Frontal cortex (tissue), 4 donors: ENCODE data around the gene ASIC2. TPM values are rescaled to one million over a fixed set of nuclear protein-coding genes. Genes with fewer than 3 reads are reported as not detected.

Experiments
- DNase-seq, 2 donors: peaks; one replicate each; pipeline ENCODE4 v3.0.0; 2012; ENCODE audit warnings: low spot score in 2 of 2
- FAIRE-seq: peaks from 2 replicates; lab custom pipeline; 2012; peaks lifted over from hg19 to GRCh38; lab: Jason Lieb, UNC
- total RNA-seq: library from RNA; depleted of rRNA; stranded (reverse); fragments of >200 nt; gene quantifications from one replicate; pipeline ENCODE4 v1.2.3, GENCODE V29; 2014
- donor health status: control.
- donor health status: control.
- donor health status: control.

The ASIC2 gene
- total RNA-seq, 1 donor from 2014 or later, result 28.9 TPM

DNA sequence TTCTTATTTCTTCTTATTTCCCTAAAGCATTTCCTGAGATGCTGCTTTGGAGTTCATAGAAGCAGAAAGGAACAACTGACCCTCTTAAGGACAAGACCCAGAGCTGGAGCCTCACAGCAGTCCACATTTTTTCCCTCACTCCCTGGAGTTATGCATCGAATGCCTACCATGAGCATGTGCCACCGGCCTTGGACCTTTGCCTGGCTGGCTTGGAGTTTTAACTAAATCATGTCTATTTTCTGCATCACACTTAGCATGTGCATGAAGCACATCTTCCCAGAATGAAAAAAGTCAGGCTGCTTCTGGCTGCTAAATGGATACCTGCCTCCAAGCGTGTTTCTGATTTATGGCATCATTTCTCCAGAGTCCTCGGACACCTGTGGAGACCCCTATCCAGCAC lies 196.9 kb downstream of the ASIC2 start:
- DNase-seq (no peak), FAIRE-seq (no peak)

DNA sequence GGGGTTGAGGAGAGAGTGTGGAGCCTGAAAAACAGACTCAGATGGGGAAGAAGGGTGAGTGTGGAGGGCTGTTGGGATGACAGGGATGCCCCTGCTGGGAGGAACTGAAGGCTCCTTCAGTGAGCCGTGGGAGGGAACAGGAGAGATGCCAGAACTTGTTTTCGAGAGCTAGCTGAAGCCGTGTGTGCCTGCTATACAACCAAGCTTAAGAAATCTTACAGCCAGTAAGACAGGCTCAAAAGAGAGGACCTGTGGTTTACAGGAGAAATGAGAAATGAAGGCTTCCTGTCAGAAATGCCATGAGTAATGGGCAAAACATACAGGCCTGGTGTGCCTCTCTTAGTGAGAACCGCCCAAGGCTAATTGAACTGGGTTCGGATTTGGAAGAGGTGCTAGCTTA lies 201.8 kb downstream of the ASIC2 start:
- DNase-seq, result no peak
- FAIRE-seq, result no peak

DNA sequence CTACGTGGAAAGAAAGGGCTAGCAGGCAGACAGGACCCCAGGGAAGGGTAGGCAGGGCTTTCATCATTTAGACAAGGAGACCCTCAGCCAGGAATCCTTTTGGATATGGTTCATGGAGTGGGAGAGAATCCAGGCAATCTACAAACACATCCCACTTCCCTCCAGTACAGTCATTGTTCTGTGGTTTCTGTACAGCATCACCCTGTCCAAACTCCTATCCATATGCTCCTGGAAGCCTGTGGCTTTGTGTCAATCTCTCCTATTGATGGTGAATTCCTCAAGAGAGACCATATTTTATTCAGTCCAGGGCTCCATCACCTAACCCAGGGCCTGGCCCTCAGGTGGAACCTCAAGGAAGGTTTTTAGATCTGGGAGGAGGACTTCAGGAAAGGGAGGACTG lies 202.3 kb downstream of the ASIC2 start:
- no peak for FAIRE-seq
- DNase-seq, result no peak

DNA sequence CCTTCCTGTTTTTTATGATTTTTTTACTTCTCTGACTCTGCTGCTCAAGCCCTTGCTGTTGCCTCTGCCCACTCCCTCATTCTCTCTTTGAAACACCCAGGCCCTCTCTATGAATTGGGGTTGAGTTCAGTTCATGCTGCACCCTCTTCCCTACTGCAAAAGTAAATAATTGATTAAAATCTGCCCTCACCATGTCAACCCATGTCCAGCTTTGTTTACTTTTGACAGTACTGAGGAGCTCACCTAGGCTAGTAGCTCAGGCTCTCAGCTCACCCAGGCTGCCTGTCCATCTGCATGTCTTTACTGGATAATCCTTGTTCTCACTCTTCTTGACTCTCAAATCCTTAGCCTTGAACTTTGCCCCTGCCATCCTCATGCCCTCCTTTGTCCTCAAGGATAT lies 206.2 kb downstream of the ASIC2 start:
- FAIRE-seq (no peak), DNase-seq (no peak)

DNA sequence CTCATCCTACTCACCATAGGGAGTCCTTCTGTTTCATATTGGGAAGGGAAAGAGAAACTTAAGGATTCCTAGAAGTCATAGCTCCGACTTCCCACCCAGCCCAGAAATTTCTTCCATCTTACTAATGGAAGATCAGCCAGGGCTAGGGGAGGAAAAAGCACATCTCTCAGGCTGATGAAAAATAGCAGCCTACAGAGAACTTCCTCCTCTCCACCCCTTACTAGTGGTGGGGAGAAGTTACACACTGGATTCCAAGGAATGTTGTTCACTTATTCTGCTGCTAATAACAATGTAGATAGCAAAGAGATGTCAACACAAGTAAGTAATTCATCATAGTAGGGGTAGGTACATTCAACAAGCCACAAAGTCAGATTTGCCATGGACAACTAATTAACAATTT lies 207.1 kb downstream of the ASIC2 start:
- DNase-seq (no peak), FAIRE-seq (no peak)

DNA sequence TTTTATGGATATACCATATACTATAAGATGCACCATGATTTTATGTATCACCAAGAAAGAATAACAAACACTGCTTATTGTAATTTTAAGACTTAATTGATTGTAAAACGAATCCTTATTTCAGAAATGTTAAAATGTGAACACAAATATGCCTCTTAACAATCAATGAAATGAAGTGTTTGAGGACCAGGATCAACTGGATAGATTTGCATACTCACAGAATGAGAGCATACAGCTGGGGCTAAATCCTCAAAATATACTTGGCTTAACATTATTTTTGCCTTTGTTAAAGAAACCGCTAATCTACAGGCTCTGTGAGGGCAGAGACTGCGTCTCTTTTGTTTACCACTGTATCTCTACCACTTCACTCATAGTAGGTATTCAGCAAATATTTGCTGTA lies 207.8 kb downstream of the ASIC2 start:
- FAIRE-seq, result no peak

DNA sequence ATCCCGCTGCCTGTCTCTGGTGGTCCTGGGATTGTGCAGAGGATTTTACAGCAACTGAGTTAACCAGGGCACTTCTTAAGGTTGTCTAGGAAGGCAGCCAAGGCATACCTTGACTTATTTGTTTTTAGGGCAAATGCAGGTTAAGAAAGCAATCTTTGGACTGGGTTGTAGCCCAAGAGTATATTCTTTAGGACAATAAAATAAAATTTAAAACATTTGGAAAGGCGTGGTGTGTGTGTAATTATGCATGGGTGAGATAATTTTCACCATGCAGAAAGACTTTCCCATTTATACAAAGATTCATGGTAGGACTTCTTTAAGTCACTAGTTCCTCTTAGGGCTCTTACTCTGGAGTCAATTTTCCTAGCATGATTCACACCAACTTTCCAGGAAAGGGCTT lies 208.3 kb downstream of the ASIC2 start:
- FAIRE-seq, result no peak
- no peak for DNase-seq

More for the DNA sequence above, 207.8 kb downstream of the ASIC2 start:
- no peak for DNase-seq

DNA sequence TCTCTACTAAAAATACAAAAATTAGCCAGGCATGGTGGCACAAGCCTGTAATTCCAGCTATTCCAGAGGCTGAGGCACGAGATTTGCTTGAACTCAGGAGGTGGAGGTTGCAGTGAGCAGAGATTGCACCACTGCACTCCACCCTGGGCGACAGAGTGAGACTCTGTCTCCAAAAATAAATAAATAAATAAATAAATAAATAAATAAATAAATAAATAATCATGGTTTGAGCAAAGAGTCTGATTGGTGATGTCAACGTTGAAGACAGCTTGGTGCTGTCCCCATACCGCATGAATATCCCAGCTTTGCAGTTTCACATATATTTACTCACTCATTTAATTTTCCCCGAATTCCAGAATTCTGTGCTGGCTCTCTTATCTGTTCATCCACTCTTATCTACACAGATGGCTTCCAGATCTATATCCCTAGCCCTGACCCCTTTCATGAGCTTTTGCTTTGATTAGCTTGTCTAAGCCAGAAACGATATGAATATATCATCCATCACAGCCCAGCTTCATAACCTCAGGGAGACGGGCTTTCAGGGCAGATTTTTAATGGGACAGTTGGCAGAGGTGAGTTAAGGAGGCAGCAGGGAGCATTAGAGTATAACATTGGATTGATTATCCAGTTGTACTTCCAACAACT lies 210.4 kb downstream of the ASIC2 start:
- DNase-seq, result no peak
- FAIRE-seq, result no peak

DNA sequence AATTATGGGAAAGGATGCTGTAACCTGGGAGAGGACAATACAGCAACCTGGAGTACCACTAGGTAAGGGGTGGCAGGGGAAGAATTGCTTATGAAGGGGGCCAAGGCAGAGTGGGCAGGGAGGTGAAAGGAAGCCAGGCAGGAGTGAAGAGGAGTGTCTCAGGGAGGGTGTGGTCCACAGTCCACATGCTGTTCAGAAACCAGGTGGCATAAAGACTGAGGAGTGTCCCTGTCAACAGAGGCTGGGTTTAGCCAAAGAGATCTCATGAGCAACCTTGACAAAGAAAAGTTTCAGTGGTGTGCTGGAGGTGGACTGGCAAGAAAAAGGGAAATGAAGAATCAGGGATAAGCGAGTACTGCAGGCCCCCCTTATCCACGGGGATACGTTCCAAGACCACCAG lies 213.0 kb downstream of the ASIC2 start:
- no peak for FAIRE-seq
- DNase-seq, result no peak

DNA sequence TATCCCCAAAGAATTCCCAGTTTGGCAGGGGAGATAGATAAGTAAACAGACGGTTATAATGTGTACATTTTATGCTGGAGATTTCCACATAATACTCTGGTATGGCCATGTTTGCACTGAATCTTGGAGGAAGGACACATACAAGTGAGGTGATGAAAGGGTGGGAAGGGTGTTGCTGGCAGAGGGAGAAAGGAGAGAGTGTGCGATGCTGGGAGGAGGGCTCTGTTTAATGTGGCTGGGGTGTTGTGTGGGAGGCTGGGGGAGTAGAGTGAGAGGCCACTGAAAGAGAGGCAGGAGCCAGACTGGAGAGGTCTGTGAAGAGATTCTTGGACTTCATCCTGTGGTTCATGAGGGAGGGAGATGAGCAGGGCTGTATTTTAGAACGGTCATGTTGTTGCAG lies 213.9 kb downstream of the ASIC2 start:
- FAIRE-seq, result no peak
- DNase-seq, result no peak

DNA sequence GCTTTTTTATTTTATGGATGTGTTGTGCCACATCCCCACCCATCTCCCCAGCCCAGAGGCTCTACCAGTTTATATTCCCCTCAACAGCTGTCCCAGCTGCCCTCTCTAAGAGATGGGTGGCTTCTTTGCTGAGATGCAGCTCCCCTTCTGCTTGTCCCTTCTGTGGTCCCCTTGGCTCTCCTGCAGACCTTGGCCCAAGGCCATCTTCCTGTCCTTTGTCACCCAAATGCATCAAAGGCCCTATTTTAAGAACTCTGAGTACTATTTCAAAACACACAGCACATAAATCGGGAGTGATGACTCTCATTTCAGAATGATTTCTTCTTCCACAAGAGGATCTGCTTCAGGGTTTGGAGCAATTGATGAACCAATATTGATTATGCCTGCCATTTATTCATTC lies 216.1 kb downstream of the ASIC2 start:
- DNase-seq, result no peak
- no peak for FAIRE-seq

DNA sequence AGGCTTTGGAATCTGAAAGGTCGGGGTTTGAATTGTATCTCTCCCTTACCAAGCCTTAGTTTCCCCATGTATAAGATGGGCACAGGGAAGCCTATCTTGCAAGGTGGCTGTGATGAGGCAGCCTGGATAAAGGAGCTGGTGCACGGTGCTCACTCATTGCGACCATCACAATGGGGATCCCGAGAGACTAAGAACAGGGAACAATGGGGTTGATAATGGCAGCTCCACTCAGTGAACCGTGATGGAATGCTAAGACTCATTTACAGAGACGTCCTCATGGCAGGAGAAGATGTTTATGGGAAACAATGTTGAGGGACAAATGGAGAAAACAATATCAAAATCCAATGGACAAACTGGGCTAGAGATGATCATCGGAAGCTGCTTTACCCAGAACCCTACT lies 219.7 kb downstream of the ASIC2 start:
- no peak for FAIRE-seq
- DNase-seq, result no peak

DNA sequence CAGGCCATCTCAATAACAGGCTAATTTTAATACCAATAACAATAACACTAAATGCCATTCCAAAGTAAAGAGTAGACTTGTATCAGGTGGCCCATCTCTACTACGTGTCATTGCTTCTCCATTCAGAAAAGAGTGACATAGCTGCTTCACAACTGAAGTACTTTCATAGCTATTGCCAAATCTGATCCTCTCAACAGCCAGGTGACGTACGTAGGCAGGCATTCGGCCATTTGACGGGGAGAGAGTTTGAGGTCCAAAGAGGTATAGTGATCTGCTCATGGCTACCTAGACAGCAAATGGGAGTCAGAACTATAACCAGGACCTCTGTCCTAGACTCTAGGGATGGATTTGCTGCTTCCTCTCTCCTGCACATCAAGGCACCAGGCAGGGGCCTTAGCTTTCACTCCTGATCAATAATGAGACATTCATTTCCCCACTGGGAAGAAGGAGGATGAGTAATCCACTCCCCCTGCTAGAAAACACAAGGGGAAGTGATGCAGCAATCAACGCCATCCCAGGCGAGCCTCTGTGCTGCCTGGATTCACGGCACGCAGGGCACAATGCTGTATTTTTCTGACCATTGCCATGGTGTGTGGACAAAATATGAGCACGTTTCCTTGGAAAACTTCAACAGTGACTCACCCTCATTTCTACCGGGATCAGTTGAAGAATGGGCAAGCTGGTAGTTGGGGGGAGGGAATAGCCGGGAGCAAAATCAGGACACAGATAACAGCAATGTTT lies 220.5 kb downstream of the ASIC2 start:
- FAIRE-seq (no peak), DNase-seq (no peak)

DNA sequence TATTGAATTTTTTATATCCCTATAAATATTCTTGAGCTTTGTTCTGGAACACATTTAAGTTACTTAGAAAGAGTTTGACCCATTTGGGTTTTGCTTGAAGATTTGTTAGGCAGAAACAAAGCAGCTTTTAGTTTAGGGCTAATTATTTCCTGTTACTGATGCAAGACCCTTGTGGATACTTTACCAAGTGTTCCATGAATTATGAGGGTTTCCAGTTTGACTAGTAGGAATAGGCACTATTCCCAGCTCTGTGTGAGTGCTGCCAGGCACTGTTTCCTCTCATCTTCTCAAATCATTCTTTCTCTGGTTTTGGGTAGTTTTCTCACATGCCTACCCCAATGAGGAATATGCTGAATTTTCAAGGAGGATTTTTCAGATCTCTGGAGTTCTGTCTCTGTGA lies 221.4 kb downstream of the ASIC2 start:
- DNase-seq, result no peak
- no peak for FAIRE-seq

DNA sequence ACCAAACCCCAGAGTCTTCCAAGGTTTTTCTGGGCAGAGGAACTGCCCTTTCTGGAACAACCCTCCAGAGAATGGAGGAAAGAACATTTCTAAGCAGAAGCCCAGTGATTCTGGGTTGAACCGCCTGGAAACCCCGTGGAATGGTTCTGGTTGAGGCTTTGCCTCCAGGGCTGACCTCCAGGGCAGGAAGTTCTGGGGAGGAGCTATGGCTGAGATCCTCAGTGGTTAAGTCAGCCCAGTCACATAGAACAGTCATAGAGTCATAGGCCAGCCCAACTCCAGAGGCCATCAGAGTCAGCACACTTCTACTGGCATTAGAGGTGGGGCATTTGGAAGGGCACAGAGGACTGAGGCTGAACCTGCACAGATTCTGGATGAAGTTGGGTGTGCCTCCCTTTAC lies 235.5 kb downstream of the ASIC2 start:
- FAIRE-seq, result no peak
- DNase-seq, result no peak

DNA sequence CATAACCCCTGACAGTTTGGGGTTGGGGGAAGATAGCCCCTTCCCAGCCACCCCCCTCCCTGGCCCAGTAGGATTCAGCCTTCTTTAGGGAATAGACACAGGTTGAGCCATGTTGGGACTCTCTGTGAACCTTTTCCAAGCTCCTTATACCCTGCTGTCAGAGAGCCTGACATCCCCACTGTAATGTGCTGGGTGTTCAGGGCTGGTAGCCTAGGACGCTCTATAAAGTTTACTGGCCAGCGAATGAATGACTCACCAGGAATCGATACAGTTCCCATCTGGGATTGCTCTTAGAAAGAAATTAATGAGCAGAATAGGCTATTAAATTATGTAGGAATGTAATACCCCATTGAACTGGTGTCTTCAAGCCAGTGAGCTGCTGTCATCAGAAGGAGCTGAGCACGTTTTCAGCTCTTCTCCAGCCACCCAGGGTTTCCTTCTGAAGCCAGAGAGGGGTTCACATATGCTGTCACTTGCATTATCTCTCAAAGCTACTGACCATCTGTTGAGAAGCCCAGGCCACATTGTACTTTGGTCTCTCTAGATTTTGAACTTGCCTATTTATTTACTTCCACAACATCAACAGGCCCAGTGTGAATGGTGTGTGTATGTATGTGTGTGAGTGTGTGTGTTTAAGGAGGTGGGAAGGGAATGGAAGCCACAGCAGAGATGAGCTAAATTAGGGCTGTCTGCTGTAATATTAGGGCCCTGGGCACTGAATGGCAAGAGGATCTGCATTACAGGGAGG lies 236.5 kb downstream of the ASIC2 start:
- FAIRE-seq (no peak), DNase-seq (no peak)

DNA sequence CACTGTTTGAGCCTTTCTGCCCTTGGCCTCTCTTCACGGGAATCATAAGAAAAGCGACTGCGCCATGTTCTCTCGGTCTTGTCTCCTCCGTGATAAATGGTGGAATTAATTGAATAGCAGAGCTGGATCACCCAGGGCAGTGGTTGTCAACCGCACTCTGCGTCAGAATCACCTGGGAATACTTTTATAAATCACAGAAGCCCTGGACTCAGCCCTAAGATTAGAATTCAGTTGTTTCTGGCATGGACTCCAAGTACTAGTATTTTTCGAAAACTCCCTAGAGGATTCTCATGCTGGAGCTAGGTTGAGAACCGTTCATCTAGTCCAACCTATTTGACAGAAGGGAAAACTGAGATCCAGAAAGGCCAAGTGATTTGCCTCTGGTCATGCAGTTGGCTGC lies 237.3 kb downstream of the ASIC2 start:
- no peak for DNase-seq
- FAIRE-seq, result no peak

DNA sequence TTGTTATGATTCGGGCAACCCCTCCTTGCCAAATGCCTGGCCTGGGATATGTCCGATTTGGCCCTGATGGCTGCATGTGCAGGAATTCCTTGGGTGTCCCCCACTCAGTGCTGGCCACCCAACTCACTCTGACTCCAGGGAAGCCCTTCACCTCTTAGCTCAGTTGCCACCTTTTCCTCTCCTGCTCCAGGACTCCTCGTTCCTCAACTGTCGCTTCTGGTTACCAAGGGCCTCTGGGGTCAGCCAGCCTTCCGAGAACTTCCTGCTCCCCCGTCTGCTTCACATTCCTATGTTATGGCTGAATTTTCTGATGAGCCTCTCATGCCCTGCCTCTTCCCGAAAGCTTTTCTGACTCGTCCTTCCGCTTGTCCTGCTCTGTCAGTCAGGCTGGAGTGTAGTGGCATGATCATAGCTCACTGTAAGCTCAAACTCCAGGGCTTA lies 237.9 kb downstream of the ASIC2 start:
- FAIRE-seq (no peak), DNase-seq (no peak)

DNA sequence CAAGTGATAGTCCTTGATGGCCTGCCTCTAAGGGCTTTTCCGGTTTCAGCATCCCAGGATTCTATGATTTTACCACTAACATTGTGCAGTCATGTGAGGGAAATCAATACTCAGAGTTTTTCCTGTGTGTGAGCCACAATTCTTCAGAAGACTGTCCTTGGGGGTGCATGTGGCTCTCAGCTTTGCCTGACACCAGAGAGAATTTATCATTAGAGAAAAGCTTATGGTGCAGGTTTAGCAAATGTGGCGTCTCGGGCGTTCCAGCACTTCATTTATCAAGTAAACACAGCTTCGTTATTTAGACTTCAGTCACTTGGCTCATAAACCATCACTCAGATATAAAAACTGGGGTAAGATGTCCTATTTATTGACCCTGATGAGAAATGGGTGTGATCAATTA lies 238.7 kb downstream of the ASIC2 start:
- FAIRE-seq (no peak), DNase-seq (no peak)

DNA sequence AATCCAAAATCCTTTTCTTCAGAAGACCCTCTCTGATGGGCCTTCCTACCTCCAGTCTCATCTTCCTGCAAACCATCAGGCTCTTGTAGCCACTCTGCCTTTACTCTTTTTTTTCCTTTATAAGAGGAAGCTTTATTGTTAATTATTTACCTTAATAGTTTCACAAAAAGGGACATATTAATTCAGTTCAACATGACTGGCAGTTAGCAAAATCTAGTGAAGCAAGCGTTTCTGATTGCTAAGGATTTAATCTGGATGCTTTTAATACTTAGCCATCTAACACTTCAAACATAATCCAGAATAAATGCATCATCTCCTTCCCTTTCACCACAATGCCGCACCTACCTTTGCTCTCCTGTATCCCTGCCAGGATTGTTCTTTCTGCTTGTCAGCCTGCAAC lies 239.4 kb downstream of the ASIC2 start:
- no peak for FAIRE-seq

DNA sequence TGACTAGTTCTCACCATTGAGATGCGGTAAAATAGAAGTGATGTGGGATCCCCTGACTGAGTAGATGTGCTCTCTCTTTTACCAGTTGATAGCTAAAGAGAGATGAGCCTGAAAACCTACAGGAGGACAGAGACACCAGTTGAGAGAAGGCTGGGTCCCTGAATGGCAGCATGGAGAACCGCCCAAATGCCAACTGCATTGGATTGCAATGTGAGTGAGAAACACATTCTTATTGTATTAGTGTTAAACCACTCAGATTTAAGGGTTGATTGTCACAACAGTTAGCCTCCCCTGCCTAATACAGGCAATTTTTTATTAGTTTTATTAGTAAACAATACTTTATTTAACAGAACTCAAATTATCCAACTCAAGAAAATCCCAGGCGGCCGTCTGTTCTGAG lies 240.2 kb downstream of the ASIC2 start:
- no peak for DNase-seq
- no peak for FAIRE-seq

More for the DNA sequence above, 239.4 kb downstream of the ASIC2 start:
- DNase-seq, result no peak
